C4-2B (cell line): ENCODE data around the gene C1QC.

Source experiments
- CTCF ChIP-seq: fragments of 450-650 bp; conservative IDR thresholded peaks from 2 replicates; pipeline ENCODE4 v1.5.1; 2017; ENCODE audit warnings: mild to moderate bottlenecking
- ZFX ChIP-seq: fragments of 450-650 bp; IDR thresholded peaks from 2 replicates; pipeline ENCODE4 v1.6.1; 2017

DNA sequence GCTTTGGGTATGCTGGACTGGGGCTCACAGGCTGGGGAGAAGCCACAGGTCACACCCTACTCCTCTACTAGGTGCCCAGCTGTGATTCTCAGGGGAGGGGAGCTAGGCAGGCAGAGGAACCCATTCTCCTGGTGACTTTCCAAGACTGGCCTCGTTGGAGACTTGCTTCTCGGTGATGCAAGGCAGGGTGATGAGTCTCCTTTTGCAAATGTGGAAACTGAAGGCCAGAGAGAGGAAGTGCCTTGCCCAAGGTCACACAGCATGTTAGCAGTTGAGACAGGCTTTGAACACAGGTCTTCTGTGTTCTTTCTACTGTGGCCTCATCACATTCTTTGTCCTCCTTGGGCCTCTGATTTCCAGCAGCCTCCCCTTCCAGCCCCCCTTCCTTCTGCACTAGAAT is 27.5 kb upstream of the C1QC start:
- TF ChIP-seq CTCF = no peak
- TF ChIP-seq ZFX = no peak
